ENCODE results near the gene KANK4.

KANK4 gene

GRCh38 chr1:62285440-62285839, 33.8 kb downstream of the KANK4 start:
- no peak for TF ChIP-seq FOXM1 (IDR thresholded peaks at IDR 0.05; ENCODE audit: borderline replicate concordance, low read depth)
- no peak for TF ChIP-seq CREB1 (IDR thresholded peaks at IDR 0.05; ENCODE audit: low read depth)
- peak; percentile 53; the same call in 1 of the 2 replicates for TF ChIP-seq NFIC (IDR thresholded peaks at IDR 0.05)
- no peak for TF ChIP-seq TAF1 (IDR thresholded peaks at IDR 0.05; ENCODE audit: low read depth)
- TF ChIP-seq USF1 (IDR thresholded peaks at IDR 0.05), result no peak
- no peak for TF ChIP-seq RAD21 (IDR thresholded peaks at IDR 0.05; ENCODE audit: low read depth)
- no peak for TF ChIP-seq CEBPB (IDR thresholded peaks at IDR 0.05)

- no peak for TF ChIP-seq TEAD4 (IDR thresholded peaks at IDR 0.05)
- no peak for TF ChIP-seq MAX (IDR thresholded peaks at IDR 0.05)
- no peak for TF ChIP-seq EGR1 (IDR thresholded peaks at IDR 0.05)
- no peak for TF ChIP-seq CEBPB (IDR thresholded peaks at IDR 0.05)
- no peak for TF ChIP-seq EP300 (IDR thresholded peaks at IDR 0.05; ENCODE audit: borderline replicate concordance)
- TF ChIP-seq CREB1 (IDR thresholded peaks at IDR 0.05; ENCODE audit: low read depth), result no peak
- TF ChIP-seq FOXM1 (IDR thresholded peaks at IDR 0.05; ENCODE audit: borderline replicate concordance, low read depth), result no peak
- no peak for TF ChIP-seq USF1 (IDR thresholded peaks at IDR 0.05)
- no peak for TF ChIP-seq NFIC (IDR thresholded peaks at IDR 0.05)
- no peak for TF ChIP-seq TAF1 (IDR thresholded peaks at IDR 0.05; ENCODE audit: low read depth)
- TF ChIP-seq YY1 (IDR thresholded peaks at IDR 0.05; ENCODE audit: low read depth), result no peak
- no peak for TF ChIP-seq TCF12 (IDR thresholded peaks at IDR 0.05; ENCODE audit: low read depth)
- TF ChIP-seq ZBTB7A (IDR thresholded peaks at IDR 0.05; ENCODE audit: low read depth), result no peak
- TF ChIP-seq REST (IDR thresholded peaks at IDR 0.05; ENCODE audit: low read depth), result no peak
- no peak for TF ChIP-seq RAD21 (IDR thresholded peaks at IDR 0.05; ENCODE audit: low read depth)
Measured at GRCh38 chr1:62283986-62284385, 35.2 kb downstream of the KANK4 start.

- TF ChIP-seq CEBPB (IDR thresholded peaks at IDR 0.05) (no peak), USF1 (IDR thresholded peaks at IDR 0.05) (no peak), CREB1 (IDR thresholded peaks at IDR 0.05; ENCODE audit: low read depth) (no peak), MAX (IDR thresholded peaks at IDR 0.05) (no peak)
Measured at GRCh38 chr1:62282909-62283755, 36.1 kb downstream of the KANK4 start.

GRCh38 chr1:62281922-62282555, 37.2 kb downstream of the KANK4 start:
- TF ChIP-seq TEAD4 (IDR thresholded peaks at IDR 0.05) (no peak), REST (IDR thresholded peaks at IDR 0.05; ENCODE audit: low read depth) (no peak), YY1 (IDR thresholded peaks at IDR 0.05; ENCODE audit: low read depth) (no peak), TCF12 (IDR thresholded peaks at IDR 0.05; ENCODE audit: low read depth) (no peak)

- no peak for TF ChIP-seq FOXM1 (IDR thresholded peaks at IDR 0.05; ENCODE audit: borderline replicate concordance, low read depth)
- no peak for TF ChIP-seq REST (IDR thresholded peaks at IDR 0.05; ENCODE audit: low read depth)
- TF ChIP-seq RAD21 (IDR thresholded peaks at IDR 0.05; ENCODE audit: low read depth), result no peak
- no peak for TF ChIP-seq USF1 (IDR thresholded peaks at IDR 0.05)
- TF ChIP-seq EP300 (IDR thresholded peaks at IDR 0.05; ENCODE audit: borderline replicate concordance), result no peak
- TF ChIP-seq TEAD4 (IDR thresholded peaks at IDR 0.05), result no peak
- TF ChIP-seq CEBPB (IDR thresholded peaks at IDR 0.05), result no peak
- TF ChIP-seq NFIC (IDR thresholded peaks at IDR 0.05), result no peak
- TF ChIP-seq CREB1 (IDR thresholded peaks at IDR 0.05; ENCODE audit: low read depth), result no peak
- no peak for TF ChIP-seq YY1 (IDR thresholded peaks at IDR 0.05; ENCODE audit: low read depth)
- no peak for TF ChIP-seq EGR1 (IDR thresholded peaks at IDR 0.05)
- TF ChIP-seq MAX (IDR thresholded peaks at IDR 0.05), result no peak
- TF ChIP-seq TAF1 (IDR thresholded peaks at IDR 0.05; ENCODE audit: low read depth), result no peak
- no peak for TF ChIP-seq ZBTB7A (IDR thresholded peaks at IDR 0.05; ENCODE audit: low read depth)
- TF ChIP-seq TCF12 (IDR thresholded peaks at IDR 0.05; ENCODE audit: low read depth), result no peak
Measured at GRCh38 chr1:62280960-62281465, 38.2 kb downstream of the KANK4 start.
